DMS 273 treated with DMSO at 0.1 percent for 48 hours (cell line): ENCODE measurements around the gene SLC6A7.
"Not testable (repeated sequence)": the region's sequence is repeated elsewhere in the genome, so short reads cannot be mapped to it uniquely, and the experiment has no call there.

ENCODE experiments used
- DNase-seq: peaks from one replicate; lab custom pipeline; 2025; lab: John Stamatoyannopoulos, UW

The SLC6A7 gene

DNA sequence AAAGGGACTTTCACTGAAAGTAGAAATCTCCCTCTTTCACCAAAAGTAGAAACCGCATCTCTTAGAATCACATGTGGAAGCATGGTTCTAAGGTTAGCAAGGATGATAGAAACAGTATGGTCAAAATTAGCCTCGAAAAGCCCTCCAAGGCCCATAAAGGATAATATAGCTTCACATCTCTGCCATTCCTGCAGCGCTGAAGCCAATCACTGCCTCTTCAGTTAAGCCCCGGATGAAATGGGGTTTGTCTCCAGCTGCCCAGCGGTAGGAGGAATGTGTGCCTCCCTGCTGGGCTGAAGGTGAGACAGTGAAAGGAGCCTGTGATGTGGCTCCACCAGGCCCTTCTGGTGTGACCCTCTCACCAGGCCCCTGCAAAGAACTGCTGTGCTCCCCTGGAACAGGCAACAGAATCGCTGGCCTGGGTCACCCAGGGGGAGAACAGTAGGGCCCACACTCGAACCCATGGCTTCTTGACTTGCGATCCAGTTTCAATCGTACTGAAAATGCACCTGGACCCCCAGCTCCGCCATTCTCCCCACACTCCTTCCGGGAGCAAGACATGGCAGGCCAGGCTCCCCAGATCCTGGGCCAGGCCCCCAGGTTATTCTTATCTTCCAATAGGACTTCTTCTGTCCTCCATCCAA lies 52.5 kb downstream of the SLC6A7 start:
- DNase-seq, result no peak

DNA sequence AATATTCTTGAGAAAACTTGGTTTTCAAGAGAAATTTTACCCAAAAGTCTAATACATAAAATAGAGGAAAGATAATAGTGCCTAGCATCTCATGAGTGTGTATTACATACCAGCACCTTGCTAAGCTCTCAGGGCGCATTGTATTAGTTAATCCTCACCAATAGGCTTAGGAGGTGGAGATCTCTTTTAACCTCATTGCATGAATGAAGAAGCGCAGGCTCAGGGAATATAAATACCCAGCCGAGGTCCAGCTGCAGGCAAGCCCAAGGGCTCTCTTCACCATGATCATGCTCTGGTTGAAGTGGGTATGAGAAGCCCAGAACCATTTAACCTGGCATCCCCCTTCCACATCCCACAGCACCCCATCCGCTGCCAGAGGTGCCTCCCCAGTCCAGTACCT lies 53.7 kb downstream of the SLC6A7 start:
- no peak for DNase-seq

DNA sequence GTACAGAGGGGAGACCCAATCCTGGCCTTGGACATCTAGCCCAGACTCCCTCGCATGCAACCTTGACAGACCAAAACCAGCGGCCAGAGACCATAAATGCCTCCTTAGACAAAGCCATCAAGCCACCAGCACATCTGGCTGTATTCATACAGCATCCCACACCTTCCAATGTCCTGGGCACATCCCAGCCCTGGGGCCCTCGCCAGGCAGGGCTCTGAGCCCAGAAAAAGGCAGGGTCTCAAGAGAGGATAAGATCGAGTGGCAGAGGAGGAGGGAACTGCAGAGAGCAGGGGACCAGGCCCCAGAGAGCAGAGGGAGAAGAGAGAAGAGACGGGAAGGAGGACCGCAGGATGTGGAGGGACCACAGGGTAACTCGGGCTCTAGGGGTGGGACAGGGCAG lies 54.3 kb downstream of the SLC6A7 start:
- no peak for DNase-seq

DNA sequence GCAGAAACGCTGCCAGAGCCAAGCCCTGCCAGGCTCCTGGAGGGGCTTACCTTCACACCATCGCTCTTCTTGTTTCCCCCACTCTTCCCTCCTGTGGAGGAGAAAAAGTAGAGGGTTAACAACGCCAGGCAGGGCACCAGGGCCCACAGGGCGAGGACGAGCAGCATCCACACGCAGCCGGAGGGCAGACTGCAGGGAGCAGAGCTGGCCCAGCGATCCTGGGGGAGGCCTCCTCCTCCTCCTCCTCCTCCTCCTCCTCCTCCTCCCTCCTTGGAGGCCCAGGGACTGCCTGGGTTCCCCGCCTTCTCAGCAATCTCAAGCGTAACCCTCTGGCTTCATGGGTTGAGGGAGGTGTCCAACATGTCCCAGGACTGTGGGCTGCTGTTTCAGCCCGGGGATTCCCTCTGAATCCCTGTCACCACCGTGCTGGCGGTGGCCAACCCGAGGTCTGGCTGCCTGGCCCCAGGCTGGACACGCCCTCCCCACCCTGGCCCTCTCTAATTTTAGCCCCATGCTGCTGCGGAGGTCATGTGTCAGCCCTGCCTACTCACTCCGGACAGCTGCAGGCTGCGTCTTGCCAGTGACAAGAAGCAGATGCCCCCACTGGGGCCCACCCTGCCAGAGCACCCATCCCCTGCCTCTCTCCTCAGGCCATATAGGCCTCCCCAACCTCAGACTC lies 55.4 kb downstream of the SLC6A7 start:
- no peak for DNase-seq

DNA sequence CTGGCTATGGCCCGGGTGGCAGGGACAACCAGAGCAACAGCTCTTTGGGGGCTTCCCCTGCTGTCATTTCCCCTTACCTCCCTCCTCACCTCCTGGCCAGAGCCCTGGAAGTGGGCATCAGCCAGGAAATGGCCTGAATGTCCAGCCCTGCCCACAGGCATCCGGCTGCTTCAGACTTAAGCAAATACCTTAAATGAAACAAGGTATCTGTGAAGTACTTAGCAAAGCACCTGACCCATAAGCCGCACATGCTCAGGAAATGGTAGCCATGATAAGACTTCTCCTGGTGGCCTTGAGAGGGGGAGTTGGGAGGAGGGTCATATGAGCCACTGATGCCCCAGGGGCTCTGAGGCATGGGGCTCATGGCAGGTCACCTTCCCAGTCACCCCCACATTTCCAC lies 55.9 kb downstream of the SLC6A7 start:
- DNase-seq, result no peak

DNA sequence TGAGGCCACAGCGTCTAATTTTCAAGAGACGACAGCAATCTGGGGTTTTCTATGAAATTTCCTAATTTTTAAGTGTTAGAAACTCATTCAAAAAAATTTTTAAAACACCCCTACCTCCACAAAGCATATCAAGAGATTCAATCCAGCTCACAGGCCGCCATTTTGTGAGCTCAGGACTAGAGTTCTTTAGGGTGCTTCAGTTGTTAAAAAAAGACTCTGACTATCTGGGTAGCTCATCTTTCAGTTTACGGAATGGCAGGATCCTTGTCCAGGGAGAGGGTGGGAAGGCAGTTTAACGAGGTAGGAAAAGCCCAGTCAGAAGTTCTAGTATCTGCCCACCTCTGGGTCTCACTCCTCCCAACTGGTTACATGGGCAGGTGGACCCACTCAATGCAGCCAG lies 56.6 kb downstream of the SLC6A7 start:
- DNase-seq, result no peak

DNA sequence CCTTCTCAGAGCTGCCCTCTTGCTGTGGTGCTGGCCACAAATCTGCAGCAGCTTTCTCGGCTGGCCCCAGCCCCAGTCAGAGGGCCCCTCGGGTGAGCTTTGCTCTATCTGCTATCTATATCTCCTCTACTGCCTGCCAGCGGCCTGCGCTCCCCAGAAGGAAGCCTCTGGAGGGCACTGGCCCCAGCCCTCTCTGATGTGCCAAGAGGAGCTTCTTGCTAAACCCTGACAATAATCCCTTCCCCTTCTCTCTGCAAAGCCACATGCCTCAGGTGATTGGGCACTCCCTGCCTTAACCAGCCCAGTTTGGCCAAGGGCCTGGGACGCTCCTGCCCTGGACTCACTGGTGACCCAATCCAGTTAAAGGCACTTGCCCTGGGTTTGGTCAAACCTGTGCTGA lies 57.0 kb downstream of the SLC6A7 start:
- DNase-seq, result no peak

DNA sequence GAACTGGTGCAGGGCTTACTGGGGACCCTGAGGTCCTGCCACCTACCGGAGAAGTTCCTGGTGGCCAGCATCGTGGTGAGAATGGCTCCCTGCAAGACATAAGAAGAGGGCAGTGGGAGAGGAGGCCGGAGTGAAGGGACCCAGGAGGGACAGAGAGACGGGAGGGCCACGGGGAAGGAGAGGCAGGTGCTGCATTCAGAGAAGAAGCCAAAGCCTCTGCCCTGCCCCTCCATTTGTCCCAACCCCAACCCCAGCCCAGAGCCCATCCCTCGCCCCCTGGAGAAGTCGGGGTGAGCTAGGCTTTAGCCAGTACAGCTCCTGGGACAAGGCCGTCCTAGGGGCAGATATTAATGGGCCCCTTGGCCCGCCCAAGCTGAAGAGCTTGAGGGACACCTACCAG lies 57.9 kb downstream of the SLC6A7 start:
- no peak for DNase-seq

DNA sequence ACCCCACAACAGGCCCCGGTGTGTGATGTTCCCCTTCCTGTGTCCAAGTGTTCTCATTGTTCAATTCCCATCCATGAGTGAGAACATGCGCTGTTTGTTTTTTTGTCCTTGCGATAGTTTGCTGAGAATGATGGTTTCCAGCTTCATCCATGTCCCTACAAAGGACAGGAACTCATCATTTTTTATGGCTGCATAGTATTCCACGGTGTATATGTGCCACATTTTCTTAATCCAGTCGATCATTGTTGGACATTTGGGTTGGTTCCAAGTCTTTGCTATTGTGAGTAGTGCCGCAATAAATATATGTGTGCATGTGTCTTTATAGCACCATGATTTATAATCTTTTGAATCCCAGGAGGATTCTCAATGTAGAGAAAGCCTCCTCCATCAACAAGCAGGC lies 58.6 kb downstream of the SLC6A7 start:
- DNase-seq, result not testable (repeated sequence)

DNA sequence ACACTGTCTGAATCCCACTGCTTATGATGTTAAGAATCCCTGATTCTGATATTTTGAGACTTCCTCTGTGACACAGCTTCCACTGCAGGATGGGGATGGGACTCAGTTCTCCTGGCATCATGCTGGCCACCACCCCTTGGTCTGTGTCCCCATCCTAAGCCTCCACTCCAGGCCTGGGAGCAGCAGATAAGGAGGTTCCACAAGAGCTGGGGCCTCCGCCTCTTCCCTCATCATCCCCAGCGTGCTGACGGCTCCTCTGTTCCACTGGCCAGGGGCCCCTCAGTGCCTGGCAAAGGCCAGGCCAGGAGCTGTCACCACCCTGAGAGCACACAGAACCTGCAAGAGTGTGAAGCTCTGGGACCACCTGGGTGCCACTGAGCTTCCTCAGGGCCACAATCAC lies 59.1 kb downstream of the SLC6A7 start:
- DNase-seq, result no peak

DNA sequence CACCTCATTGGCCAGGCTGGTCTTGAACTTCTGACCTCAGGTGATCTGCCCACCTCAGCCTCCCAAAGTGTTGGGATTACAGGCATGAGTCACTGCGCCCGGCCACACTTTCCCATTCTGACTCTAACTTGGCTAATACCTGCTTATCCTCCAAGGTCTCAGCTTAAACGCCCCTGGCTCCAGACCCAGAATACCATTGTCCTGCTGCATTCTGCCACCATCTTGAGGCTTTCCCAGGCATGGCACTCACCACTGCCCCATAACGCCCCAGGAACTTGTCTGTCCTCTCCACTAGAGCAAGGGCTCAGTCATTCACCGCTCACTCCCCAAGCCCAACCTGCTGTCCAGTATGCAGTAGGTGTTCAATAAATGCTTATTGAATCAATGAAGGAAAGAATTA lies 59.9 kb downstream of the SLC6A7 start:
- DNase-seq, result no peak

DNA sequence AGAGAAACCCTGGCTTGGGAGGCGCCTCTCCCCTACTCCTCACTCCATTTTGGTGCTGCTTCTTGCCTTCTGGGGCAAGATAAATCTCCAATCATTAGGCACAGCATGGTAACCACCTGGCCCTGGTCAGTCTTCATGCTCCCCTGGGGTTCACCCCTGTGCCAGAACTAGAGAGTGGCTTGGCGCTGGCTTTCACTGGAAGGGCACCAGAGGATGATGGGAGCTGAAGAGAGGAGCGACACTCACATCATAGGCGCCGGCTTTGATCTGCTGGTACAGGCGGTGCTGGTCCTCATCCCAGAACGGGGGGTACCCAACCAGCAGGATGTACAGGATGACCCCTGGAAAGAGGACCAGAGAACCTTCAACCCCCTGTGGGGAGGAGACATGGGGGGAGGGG lies 61.6 kb downstream of the SLC6A7 start:
- DNase-seq, result no peak

DNA sequence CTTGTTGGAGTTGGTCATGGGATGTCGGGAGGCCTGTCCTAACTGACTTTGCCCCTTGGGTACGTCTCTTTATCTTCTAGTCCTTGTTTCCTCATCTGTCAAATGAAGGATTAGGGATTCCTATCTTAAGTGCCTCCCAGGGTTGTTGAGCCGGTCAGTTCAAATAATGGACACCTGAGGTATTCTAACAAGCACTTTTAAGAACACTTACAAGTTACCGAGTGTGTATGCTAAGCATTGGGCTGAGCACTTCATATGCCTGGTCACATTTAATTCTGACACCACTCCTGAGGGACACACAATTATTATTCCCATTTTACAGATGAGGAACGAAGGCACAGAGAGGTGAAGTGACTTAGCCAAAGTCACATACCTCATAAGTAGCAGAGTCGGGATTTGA lies 62.6 kb downstream of the SLC6A7 start:
- no peak for DNase-seq

DNA sequence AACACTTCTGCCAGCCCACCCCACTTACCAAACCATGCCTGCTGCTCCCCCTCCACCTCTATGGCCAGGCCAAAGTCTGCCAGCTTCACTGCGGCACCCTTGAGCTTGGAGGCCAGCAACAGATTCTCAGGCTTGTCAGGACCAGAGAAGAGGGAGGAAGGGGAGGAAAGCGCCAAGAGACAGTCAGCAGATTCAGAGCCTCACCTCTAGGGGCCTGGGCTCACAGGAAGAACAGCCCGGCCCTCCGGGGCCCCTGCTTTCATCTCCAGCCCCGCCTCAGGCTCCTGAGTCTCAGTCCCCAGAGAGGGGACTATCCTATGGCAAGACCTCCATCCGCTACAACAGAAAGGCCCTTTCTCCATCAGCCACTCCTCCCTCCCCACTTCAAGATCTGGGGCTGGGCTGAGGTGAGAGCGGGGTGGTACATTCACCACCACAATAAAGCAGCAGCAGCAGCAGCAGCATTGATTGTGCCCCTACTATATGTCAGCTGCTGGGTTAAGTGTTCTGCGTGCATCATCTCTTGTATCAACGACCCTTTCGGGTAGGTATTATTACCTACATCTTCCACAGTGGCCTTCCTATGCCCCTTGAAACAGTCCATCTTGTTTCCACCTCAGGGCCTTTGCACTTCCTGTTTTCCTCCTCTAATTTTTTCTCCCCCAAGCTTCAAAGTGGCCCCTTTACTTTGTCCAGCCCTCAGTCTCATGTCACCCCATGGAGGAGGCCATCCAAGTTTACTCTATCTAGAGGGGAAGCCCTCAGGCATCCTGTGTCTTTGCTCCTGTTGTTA lies 63.8 kb downstream of the SLC6A7 start:
- no peak for DNase-seq

DNA sequence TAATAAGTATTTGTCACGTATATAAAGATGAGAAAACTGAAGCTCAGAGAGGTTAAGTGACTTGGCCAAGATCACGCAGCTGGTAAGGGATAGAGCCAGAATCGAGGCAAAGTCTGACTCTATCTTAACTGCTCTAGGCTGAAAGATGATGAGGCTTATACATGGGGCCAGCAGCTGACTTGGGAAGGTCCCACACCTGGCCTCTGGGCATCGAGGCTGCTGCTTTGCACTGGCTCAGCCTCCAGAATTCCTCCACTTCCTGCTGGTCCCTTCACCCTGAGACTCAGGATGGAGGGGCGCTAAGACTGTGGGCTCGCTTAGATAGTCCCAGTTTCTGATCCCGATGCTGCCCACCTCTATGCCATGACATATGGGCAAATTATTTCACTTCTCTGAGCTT lies 64.5 kb downstream of the SLC6A7 start:
- DNase-seq, result no peak

DNA sequence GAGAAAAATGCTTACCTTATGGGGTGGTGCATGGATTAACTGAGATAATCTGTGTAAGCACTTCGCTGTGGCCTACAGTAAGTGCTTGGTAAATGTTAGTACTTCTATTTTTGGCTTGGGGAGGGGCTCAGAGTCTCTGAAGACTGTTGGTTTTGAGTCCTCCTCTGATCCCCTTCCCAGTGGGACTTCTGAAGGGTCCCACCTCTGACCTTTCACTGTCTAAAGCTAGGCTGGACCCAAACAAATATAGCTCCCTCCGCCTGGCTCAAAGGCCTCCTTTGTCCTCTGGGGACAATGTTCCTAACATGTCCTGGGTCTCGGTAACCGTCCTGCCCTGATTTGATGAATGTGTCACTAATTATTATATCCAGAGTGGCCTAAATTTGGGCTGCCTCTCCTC lies 64.9 kb downstream of the SLC6A7 start:
- no peak for DNase-seq

DNA sequence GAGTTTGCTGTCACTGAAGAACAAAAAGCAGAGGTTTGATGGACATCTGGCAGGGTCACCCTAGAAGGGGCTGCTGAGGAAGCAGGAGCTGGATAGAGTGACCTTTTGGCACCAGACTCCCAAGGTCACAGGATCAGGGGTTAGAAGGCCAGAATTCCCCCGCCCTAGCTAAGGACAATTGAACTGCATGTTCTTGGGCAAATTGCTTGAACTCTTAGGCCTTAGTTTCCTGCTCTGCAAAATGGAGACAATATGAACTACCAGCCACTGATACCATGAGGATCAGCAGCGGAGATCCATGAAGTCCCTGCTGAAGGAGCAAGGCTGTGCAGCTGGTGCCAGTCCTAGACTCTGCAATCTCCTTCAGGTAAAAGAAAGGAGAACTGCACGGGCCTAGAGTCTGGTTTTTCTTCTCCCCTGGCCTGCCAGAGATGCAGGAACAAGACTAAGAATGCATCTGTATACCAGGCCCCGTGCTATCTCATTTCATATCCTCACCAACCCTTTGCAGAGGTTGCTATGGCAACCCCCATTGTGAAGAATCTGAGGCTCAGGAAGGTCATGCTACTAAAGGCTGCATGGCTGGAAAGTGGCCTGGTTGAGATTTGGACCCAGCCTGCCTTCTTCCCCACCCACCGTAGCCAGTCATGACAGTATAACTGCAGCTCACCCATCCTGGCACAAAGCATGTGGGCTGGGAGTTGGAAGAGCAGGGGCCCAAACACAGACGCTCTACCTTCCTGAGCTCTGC lies 66.0 kb downstream of the SLC6A7 start:
- DNase-seq, result no peak

DNA sequence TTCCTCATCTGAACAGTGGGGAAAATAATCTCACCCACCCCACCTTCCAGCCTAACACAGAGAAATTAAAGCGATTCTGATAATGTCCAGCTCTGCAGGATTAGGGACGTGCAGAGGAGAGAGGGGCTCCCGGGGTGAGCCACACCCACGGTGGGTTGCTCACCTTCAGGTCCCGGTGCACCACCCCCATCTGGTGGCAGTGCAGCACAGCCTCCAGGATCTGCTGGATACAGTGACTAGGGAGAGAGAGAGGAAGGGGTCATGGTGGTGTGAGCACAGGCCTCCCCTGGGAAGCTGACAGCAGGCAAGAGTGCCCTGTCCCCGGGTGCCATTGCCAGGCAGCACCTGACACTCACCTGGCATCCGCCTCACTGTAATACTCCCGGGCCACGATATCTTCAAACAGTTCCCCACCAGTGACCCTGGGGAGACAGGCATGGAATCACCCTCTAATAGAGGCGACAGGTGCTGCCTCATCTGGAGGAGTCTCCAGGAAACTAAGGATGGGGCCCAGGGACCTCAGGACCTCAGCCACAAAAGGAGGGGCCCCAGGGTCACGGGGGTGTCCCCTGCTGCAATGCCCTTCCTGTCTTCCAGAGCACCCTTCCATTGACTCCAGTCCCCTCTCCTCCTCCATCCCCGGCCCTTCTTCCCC lies 66.7 kb downstream of the SLC6A7 start:
- no peak for DNase-seq

DNA sequence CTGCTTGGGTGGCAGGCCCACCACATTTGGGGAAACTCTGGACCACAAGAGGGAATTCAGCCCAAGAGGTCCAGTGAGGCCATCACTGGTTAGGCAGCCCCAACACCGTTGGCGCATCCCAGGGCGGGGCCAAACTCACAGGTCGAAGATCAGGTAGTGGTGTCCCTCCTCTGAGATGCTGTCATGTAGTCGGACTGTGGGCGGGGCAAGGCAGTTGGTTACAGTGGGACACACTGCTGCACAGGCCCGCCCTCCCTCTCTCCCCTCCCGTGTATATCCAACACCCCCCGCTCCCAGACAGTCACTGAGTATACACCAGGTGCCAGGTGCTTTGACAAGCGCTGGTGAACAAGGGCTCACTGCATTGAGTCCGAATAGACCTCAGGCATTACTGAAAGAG lies 67.6 kb downstream of the SLC6A7 start:
- no peak for DNase-seq

DNA sequence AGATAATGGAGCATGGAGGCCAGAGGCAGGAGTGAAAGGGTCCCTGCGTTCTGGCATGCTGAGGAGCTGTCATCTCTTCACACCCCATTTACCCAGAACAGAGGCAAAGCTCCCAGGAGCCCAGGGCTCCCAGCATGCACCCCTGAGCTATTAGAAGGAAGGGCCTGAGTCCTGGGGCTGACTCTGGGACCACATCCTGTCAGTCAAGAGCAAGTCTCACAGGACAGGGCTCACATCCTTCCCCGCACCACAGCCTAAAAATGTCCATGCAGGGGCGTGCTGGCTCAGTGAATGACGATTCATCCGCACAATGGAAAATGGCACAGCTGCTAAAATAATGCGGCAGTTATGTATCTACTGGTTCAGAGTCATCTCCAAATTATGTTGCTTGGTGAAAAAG lies 68.3 kb downstream of the SLC6A7 start:
- no peak for DNase-seq
